Measurements from ENCODE around the gene PACSIN2.

DNA sequence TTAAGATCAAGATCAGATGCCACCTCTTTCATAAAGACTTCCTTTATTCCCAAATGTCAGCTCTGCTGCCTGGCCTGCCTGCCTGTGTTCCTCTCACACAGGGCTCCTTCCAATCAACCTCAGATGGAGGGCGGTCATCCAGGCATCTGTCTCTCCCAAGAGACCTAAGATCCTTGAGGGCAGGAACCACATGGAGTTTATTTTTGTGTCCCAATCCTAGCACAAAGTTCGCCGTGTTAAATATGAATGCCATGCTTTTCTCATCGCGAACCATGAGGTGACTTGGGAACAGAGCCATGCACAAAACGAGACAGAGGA is 85.2 kb downstream of the PACSIN2 start:
- TF ChIP-seq, protein P1, sequence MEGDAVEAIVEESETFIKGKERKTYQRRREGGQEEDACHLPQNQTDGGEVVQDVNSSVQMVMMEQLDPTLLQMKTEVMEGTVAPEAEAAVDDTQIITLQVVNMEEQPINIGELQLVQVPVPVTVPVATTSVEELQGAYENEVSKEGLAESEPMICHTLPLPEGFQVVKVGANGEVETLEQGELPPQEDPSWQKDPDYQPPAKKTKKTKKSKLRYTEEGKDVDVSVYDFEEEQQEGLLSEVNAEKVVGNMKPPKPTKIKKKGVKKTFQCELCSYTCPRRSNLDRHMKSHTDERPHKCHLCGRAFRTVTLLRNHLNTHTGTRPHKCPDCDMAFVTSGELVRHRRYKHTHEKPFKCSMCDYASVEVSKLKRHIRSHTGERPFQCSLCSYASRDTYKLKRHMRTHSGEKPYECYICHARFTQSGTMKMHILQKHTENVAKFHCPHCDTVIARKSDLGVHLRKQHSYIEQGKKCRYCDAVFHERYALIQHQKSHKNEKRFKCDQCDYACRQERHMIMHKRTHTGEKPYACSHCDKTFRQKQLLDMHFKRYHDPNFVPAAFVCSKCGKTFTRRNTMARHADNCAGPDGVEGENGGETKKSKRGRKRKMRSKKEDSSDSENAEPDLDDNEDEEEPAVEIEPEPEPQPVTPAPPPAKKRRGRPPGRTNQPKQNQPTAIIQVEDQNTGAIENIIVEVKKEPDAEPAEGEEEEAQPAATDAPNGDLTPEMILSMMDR (IDR thresholded peaks at IDR 0.05), result no peak
- no peak for TF ChIP-seq POLR2A (IDR thresholded peaks at IDR 0.05)

All from thyroid gland (tissue), 4 donors.